Activated gamma-delta T cell treated with anti-CD3 and anti-CD28 coated beads, Interleukin-2, amount 50 U/mL, for 16 hours (primary cell): Measurements from ENCODE around the gene ALPK3.

ENCODE experiments used
- DNase-seq: peaks from one replicate; pipeline ENCODE4 v3.0.0-alpha.2; 2020; ENCODE audit warnings: low read depth

ALPK3 gene

DNA sequence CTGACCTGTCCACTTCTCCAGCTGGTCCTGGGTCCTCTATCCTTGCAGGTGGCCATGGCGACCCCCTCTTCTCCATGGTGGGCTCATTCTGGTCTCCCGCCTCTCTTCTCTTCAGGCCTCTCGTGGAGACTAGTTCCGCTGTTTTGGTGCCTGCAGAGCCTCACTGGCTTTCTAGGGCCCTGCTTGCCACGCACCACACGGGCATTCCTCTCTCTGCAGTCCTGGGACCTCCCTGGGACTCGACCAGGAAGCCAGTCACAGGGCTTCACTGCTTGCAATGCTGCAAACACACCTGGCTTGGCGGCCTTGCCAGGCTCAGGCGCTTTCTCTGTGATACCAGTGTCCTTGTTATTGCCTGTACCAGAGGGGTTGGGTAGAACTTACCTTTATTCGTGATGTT is 76.5 kb downstream of the ALPK3 start:
- DNase-seq, result no peak

DNA sequence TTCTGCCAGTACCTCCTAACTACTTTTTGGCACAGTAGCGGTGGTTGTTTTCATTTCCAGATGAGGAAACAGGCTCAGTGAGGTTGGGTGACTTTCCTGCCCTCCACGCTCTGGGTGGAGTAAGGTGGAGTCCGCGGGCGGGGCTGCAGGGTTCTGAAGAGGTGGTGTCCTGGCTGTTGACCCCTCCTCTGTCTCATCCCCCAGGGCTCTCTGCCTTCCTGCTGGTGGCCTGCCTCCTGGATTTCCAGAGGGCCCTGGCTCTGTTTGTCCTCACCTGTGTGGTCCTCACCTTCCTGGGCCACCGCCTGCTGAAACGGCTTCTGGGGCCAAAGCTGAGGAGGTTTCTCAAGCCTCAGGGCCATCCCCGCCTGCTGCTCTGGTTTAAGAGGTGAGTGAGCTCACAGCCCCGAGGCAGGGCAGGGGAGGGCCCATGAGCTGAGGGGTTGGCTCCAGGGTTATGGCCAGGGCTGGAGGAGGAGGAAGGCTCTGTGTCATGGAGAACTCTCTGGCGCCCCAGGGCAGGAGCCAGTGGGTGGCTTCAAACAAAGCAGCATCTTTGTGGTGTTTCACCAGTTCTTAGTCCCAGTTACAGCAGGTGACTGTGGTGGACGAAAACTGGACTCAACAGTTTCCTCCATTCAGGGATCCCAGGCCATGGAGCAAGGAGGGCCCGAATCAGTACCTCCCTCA is 77.7 kb downstream of the ALPK3 start:
- DNase-seq, result no peak

GRCh38 chr15:84898761-84899160 is 81.6 kb downstream of the ALPK3 start:
- no peak for DNase-seq

DNA sequence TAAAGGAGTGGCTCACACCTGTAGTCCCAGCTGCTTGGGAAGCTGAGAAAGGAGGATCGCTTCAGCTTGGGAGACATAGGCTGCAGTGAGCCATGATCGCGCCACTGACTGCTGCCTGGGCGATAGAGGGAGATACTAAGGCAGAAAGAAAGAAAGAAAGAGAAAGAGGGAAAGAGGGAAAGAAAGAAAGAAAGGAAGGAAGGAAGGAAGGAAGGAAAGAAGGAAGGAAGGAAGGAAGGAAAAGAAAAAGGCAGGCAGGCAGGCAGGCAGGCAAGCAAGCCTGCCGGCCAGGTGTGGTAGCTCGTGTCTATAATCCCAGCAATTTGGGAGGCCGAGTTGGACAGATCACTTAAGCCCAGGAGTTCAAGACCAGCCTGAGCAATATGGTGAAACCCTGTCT is 82.6 kb downstream of the ALPK3 start:
- DNase-seq, result no peak

GRCh38 chr15:84901540-84901939 is 84.4 kb downstream of the ALPK3 start:
- no peak for DNase-seq

GRCh38 chr15:84903751-84904150 is 86.6 kb downstream of the ALPK3 start:
- DNase-seq, result no peak

DNA sequence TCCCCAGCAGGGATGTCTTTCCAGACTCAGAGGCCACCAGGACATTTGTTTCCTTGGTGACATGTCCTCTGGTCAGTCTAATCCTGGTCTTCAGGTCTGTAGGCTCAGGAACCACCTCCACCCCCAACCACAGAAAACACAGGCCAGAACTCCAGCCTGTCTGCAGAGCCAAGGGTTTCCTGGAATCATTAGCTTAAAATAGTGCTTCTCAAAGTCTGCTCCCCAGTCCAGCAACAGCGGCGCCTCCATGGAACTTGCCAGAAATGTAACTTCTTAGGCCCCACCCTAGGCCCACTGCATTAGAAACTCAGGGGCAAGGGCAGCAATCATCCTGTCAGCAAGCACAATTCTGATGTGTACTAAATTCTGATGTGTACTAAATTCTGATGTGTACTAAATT is 87.3 kb downstream of the ALPK3 start:
- no peak for DNase-seq

GRCh38 chr15:84905016-84905916 is 88.1 kb downstream of the ALPK3 start:
- DNase-seq, result no peak

- no peak for DNase-seq
Observed at GRCh38 chr15:84907731-84908130, 90.6 kb downstream of the ALPK3 start.

DNA sequence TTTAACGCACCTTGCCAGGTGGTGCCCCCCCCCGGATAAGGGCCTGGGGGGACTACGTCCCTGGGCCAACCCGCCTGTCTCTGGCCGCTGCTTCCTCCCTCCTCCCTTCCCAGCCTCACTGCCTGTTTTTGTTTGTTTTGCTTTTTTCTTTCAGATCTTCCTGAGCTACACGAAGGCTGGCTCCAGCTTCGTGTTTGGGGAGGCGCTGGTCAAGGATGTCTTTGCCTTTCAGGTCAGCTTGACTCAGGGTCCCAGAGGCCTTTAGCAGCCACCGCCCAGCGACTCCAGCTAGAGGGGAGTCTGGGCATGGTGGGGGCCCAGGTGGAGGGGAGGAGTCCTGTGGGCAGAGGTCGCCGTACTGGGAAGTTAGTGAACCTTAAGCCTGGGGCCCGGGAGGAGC is 91.4 kb downstream of the ALPK3 start:
- no peak for DNase-seq

DNA sequence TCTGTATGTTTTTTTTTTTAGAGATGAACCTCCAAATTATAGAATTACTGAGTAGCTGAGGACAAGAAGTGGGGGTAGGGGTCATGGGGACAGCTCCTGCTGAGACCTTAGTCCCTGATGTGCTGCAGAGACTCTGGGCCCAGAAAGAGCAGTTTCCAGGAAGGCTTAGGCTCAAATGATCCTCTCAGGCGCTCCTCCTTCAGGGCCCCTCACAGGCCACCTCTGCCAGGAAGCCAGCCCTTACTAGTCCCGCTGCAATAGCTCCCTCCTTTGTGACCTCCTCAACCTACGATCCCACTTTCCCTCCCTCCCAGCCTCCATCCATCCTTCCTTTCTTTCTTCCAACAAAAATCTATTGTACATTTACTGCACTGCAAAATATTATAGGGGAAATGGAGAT is 91.9 kb downstream of the ALPK3 start:
- no peak for DNase-seq

DNA sequence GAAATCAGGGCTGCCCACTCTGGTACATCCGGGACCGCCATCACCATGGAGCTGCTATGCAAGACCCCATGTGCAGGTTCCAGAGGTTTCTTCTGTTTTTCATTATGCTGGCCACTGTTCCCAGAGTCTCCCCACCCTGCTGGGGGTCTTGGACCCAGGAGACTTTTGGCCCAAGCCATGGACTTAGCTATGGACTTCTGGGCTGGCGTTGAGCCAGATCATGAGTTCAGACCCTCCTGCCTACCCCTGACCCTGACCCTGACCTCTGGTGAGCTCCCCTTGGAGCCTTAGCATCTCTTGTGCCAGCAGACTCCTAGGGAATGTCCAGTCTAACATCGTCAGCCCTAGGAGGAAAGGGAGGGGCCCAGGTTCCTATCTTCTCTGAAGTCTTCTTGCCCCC is 92.6 kb downstream of the ALPK3 start:
- DNase-seq, result no peak

DNA sequence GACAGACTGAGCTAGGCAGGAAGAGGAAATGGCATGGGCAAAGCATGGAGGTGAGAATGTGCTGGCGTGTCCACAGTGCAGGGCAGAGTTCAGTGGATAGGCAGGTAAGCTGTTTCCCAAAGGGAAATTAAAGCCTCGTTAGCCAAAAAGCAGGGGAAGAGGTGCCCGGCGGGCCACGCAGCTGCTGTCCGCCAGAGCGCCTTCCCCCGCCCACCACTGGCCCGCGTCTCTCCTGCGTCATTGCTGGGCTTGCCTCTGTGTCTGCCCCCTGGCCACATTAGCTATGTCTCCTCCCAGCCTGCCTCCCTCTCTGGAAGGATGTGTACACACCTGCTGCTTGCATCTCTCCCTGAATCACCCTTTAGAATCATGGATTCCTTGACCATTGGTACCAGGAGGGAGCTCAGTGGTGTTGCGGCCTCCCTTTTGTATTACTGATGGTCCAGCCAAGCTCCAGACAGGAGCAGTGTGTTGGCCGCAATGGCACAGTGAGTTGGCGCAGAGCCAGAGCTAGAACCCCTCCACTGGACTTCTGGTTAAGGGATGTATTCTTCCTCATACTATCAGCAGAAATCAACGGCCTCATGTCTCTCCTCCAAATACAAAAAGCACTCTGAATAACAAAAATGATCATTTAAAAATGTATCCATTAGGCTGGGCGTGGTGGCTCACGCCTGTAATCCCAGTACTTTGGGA is 93.9 kb downstream of the ALPK3 start:
- DNase-seq, result no peak

- no peak for DNase-seq
Observed at GRCh38 chr15:84911879-84912660, 94.9 kb downstream of the ALPK3 start.

GRCh38 chr15:84913360-84913723 is 96.2 kb downstream of the ALPK3 start:
- no peak for DNase-seq

DNA sequence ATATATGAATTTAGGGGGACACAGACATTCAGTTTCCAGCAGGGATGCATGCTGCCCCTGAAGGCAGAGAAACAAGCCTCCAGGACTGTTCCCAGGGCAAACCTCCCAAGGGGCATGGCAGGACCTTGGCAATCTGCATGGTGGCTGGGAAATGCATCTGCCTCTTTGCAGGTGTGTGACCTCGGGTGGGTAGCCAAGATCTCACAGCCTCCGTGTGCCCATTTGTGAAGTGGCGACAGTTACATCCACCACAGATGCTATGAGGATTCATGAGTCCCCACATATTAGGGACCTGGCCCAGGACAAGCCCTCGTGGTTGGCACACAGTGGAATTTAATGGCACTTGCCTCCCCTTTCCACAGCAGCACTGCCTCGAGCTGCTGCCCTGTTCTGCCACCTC is 97.2 kb downstream of the ALPK3 start:
- DNase-seq, result no peak

DNA sequence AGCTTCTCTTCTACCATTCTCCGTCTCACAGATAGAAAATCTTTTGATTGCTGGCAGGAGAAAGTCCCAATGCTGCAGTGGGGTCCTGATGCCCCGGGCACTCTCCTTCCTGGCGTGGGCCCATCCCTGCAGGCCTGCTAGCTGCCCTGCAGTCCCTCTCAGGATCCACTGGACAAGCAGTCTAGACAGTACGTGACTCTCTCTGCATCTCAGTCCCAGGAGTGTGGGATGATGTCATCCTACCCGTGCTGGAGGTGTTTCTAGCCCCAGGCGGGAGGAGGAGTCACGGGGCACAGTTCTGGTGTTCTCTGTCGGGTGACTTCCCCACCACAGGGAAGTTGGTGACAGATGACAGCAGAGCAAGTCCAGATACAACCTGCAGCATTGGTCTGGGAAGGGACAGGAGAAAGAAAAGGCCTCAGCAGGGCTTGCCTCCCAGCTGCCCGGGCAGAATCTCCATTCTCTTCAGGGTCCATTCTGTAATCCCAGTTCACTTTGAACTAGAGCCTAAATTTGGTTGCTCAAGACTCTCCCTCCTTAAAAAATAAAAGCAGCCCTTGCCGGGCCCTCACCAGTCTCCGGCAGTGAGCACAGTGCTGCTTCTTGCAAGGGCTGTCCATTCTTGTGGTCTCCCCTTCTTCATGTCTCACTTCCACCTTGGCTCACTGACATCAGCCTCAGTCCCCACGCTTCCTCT is 97.9 kb downstream of the ALPK3 start:
- no peak for DNase-seq

DNA sequence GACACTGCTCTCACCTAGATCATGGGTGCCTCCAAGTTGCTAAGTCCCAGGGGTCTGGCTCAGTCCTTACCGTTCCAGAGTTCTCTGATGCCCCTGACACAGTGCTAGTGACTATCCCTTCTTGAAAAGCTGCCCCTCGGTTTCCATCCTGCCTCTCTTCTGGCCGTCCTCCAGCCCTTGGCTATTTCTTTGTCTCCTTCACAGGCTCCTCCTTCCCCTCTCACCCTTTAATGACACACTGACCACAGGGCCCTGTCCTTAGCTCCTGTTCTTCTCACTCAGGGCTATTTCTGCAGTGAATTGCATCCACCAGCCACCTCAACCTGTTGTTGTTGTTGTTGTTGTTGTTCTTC is 98.4 kb downstream of the ALPK3 start:
- DNase-seq, result no peak

- no peak for DNase-seq
Observed at GRCh38 chr15:84917452-84917851, 100.3 kb downstream of the ALPK3 start.

DNA sequence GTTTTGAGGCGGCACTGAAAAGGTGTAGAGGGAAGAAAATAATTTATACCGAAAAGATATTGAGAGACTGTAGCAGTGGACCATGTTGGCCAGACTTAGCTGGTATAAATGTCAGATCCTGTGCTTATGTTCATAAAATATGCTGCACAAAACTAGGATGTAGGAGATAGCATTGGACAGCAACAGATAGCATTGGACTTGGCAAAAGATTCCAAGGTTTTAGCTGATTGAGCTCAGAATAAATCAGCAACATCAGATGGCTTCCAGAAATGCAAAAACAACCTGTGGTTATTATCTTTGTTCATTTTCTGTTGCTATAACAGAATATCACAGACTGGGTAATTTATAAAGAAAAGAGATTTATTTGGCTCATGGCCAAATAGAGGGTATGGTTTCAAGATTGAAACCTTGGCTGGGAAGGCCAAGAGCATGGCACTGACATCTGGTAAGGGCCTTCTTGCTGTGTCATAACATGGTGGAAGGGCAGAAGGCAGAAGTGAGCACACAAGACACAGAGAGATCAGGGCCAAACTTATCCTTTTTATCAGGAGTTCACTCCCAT is 102.0 kb downstream of the ALPK3 start:
- no peak for DNase-seq

GRCh38 chr15:84921121-84921520 is 104.0 kb downstream of the ALPK3 start:
- no peak for DNase-seq
